ENCODE data around the gene SI.

- TF ChIP-seq, protein P1, sequence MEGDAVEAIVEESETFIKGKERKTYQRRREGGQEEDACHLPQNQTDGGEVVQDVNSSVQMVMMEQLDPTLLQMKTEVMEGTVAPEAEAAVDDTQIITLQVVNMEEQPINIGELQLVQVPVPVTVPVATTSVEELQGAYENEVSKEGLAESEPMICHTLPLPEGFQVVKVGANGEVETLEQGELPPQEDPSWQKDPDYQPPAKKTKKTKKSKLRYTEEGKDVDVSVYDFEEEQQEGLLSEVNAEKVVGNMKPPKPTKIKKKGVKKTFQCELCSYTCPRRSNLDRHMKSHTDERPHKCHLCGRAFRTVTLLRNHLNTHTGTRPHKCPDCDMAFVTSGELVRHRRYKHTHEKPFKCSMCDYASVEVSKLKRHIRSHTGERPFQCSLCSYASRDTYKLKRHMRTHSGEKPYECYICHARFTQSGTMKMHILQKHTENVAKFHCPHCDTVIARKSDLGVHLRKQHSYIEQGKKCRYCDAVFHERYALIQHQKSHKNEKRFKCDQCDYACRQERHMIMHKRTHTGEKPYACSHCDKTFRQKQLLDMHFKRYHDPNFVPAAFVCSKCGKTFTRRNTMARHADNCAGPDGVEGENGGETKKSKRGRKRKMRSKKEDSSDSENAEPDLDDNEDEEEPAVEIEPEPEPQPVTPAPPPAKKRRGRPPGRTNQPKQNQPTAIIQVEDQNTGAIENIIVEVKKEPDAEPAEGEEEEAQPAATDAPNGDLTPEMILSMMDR (conservative IDR thresholded peaks at IDR 0.05; ENCODE audit: low read depth, low read length): no peak
- no peak for TF ChIP-seq POLR2A (IDR thresholded peaks at IDR 0.05; ENCODE audit: low read depth, low read length)
- no peak for TF ChIP-seq MXI1 (IDR thresholded peaks at IDR 0.05; ENCODE audit: borderline replicate concordance, low read depth, low read length)
- no peak for TF ChIP-seq USF2 (IDR thresholded peaks at IDR 0.05; ENCODE audit: low read depth, low read length)
- TF ChIP-seq SMC3 (IDR thresholded peaks at IDR 0.05; ENCODE audit: low read depth, low read length): no peak
- TF ChIP-seq BHLHE40 (IDR thresholded peaks at IDR 0.05; ENCODE audit: low read depth, low read length): no peak
- no peak for TF ChIP-seq CEBPB (IDR thresholded peaks at IDR 0.05; ENCODE audit: low read depth, low read length)
- no peak for TF ChIP-seq FOS (IDR thresholded peaks at IDR 0.05; ENCODE audit: low read depth, low read length)
- TF ChIP-seq RAD21 (IDR thresholded peaks at IDR 0.05; ENCODE audit: low read length): no peak
- TF ChIP-seq ELK1 (IDR thresholded peaks at IDR 0.05; ENCODE audit: borderline replicate concordance, low read depth, low read length): no peak
- TF ChIP-seq RFX5 (IDR thresholded peaks at IDR 0.05; ENCODE audit: low read depth, low read length): no peak
- no peak for TF ChIP-seq MAZ (IDR thresholded peaks at IDR 0.05; ENCODE audit: borderline replicate concordance, low read depth, low read length)
Observed at GRCh38 chr3:164984947-164985346, 93.3 kb downstream of the SI start.

Data from IMR-90 (cell line).